DOHH2 (cell line): Measurements from ENCODE around the gene PPFIBP1.

Experiments
- EZH2phosphoT487 ChIP-seq: fragments of 200-600 bp; sonication (generic); IDR thresholded peaks from 2 replicates; pipeline ENCODE4 v1.6.1; 2017; ENCODE audit warnings: borderline replicate concordance, mild to moderate bottlenecking, antibody characterized with exemption, low read length, moderate library complexity, mixed read lengths
- TF ChIP-seq, protein P1 (sequence below): fragments of 200-600 bp; sonication (generic); IDR thresholded peaks from one replicate; pipeline ENCODE4 v1.5.1; 2014; ENCODE audit warnings: antibody characterized with exemption, mild to moderate bottlenecking, low read depth, low read length; ENCODE audit not compliant: poor library complexity, severe bottlenecking

GRCh38 chr12:27610374-27610773, 86.4 kb downstream of the PPFIBP1 start:
- TF ChIP-seq, protein P1, sequence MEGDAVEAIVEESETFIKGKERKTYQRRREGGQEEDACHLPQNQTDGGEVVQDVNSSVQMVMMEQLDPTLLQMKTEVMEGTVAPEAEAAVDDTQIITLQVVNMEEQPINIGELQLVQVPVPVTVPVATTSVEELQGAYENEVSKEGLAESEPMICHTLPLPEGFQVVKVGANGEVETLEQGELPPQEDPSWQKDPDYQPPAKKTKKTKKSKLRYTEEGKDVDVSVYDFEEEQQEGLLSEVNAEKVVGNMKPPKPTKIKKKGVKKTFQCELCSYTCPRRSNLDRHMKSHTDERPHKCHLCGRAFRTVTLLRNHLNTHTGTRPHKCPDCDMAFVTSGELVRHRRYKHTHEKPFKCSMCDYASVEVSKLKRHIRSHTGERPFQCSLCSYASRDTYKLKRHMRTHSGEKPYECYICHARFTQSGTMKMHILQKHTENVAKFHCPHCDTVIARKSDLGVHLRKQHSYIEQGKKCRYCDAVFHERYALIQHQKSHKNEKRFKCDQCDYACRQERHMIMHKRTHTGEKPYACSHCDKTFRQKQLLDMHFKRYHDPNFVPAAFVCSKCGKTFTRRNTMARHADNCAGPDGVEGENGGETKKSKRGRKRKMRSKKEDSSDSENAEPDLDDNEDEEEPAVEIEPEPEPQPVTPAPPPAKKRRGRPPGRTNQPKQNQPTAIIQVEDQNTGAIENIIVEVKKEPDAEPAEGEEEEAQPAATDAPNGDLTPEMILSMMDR, result no peak
- TF ChIP-seq EZH2phosphoT487, result no peak
